K562 (cell line): ENCODE data around the gene CAPN13. TPM values are rescaled to one million over a fixed set of nuclear protein-coding genes. Genes with fewer than 3 reads are reported as not detected.

Experiments
- ATAC-seq: fragments of 200-7000 bp; cut with Tn5 transposase; 3 replicates; pipeline ENCODE4 v1.9.1; 2020; ENCODE audit warnings: moderate library complexity
- BruUV-seq: library from RNA; stranded (reverse); fragments of 400-500 nt; replicated peaks from 2 replicates; lab custom pipeline; 2021; lab: Mats Ljungman, UMichigan
- CTCF ChIA-PET: fragments of 300-600 bp; formaldehyde crosslinking; extraction: SDS; loops from one replicate; lab custom pipeline; 2021; ENCODE audit warnings: low intra/inter-chr PET ratio; lab: Yijun Ruan, JAX
- POLR2A ChIA-PET: fragments of 300-600, 350-650 bp; sonication (Branson Sonifier 250); formaldehyde crosslinking; extraction: SDS; loops from one replicate; lab custom pipeline; 2021; ENCODE audit warnings: antibody characterized with exemption, inconsistent platforms; lab: Yijun Ruan, JAX
- DNase-seq, 4 experiments: peaks; one replicate each; pipeline versions ENCODE4 v3.0.0 to v3.0.0-alpha.2; 2011 to 2018; ENCODE audit warnings: low spot score in 3 of 4, mixed read lengths in 3 of 4; ENCODE audit errors: extremely low read depth in 1 of 4
- FAIRE-seq: peaks from 2 replicates; lab custom pipeline; 2011; peaks lifted over from hg19 to GRCh38; lab: Jason Lieb, UNC
- H2AFZ ChIP-seq: 2 replicates; pipeline ENCODE4 v1.6.0; 2011; ENCODE audit warnings: low read depth, low read length, control low read depth, inconsistent platforms
- H3K27ac ChIP-seq: fragments of 200-600 bp; 3 replicates; pipeline ENCODE4 v1.8.0; 2011; ENCODE audit warnings: low read depth, mild to moderate bottlenecking, control low read depth, inconsistent platforms, low read length, moderate library complexity, mixed read lengths; ENCODE audit errors: extremely low read depth
- H3K27me3 ChIP-seq, 2 experiments: fragments of 300-600 bp in 1 of 2; 2 replicates in 1 of 2; 3 replicates in 1 of 2; pipeline versions ENCODE4 v1.6.0 to v1.8.0; 2011; ENCODE audit warnings: inconsistent platforms in 2 of 2, low read length in 2 of 2, mild to moderate bottlenecking in 1 of 2, mixed read lengths in 1 of 2, moderate library complexity in 1 of 2; ENCODE audit not compliant: control insufficient read depth in 2 of 2, insufficient read depth in 2 of 2
- H3K36me3 ChIP-seq: fragments of 300-600 bp; 3 replicates; pipeline ENCODE4 v1.8.0; 2011; ENCODE audit warnings: mild to moderate bottlenecking, low read length, inconsistent platforms; ENCODE audit not compliant: control insufficient read depth, insufficient read depth
- H3K4me1 ChIP-seq, 2 experiments: fragments of 200-600 bp in 1 of 2; replicated peaks in 1 of 2; 2 replicates in 1 of 2; 3 replicates in 1 of 2; pipeline versions ENCODE4 v1.5.1 to v1.8.0; 2011; ENCODE audit warnings: inconsistent platforms in 2 of 2, low read length in 2 of 2, mild to moderate bottlenecking in 1 of 2, mixed read lengths in 1 of 2, moderate library complexity in 1 of 2; ENCODE audit not compliant: control insufficient read depth in 2 of 2, insufficient read depth in 2 of 2
- H3K4me2 ChIP-seq: 2 replicates; pipeline ENCODE4 v1.6.1; 2011; ENCODE audit warnings: low read length, control low read depth, inconsistent platforms, mixed read lengths; ENCODE audit not compliant: insufficient read depth
- H3K4me3 ChIP-seq: fragments of 200-600 bp; sonication (generic), shearing (Covaris generic); 2 replicates; pipeline ENCODE4 v1.5.1; 2016; ENCODE audit warnings: control low read depth, inconsistent platforms
- H3K79me2 ChIP-seq: fragments of 200-600 bp; 3 replicates; pipeline ENCODE4 v1.8.0; 2011; ENCODE audit warnings: low read length, inconsistent platforms; ENCODE audit not compliant: control insufficient read depth, insufficient read depth
- H3K9ac ChIP-seq, 2 experiments: 2 replicates each; pipeline versions ENCODE4 v1.6.0 to v1.6.1; 2011; ENCODE audit warnings: low read depth in 2 of 2, low read length in 2 of 2, control low read depth in 1 of 2, inconsistent platforms in 1 of 2, mild to moderate bottlenecking in 1 of 2, mixed read lengths in 1 of 2; ENCODE audit not compliant: insufficient read depth in 1 of 2
- H3K9me1 ChIP-seq: one replicate; pipeline ENCODE4 v1.6.0; 2011; ENCODE audit warnings: inconsistent platforms, mild to moderate bottlenecking, low read length, moderate library complexity; ENCODE audit not compliant: control insufficient read depth, insufficient read depth
- H3K9me3 ChIP-seq: replicated peaks from 2 replicates; pipeline ENCODE4 v1.5.1; 2011; ENCODE audit warnings: low read depth, low read length, inconsistent platforms; ENCODE audit not compliant: control insufficient read depth, insufficient read depth
- H4K20me1 ChIP-seq: replicated peaks from 2 replicates; pipeline ENCODE4 v1.6.1; 2011; ENCODE audit warnings: low read length, inconsistent platforms, mixed read lengths; ENCODE audit not compliant: control insufficient read depth, insufficient read depth
- BCL6 ChIP-seq: fragments of 250-450 bp; sonication (Bioruptor Pico); IDR thresholded peaks from 2 replicates; pipeline ENCODE4 v1.4.0; 2020
- DMBX1 ChIP-seq: fragments of 250-450 bp; sonication (Bioruptor Pico); IDR thresholded peaks from 2 replicates; pipeline ENCODE4 v1.8.0; 2022; ENCODE audit warnings: inconsistent platforms, mild to moderate bottlenecking, moderate library complexity, borderline replicate concordance
- EGR1 ChIP-seq: fragments of 450-650 bp; conservative IDR thresholded peaks from 2 replicates; pipeline ENCODE4 v1.6.1; 2017; ENCODE audit warnings: mild to moderate bottlenecking
- MED1 ChIP-seq: sonication (generic); formaldehyde crosslinking; IDR thresholded peaks from 2 replicates; pipeline ENCODE4 v1.8.1; 2023; ENCODE audit warnings: missing genetic modification reagents, borderline replicate concordance
- RBM14 ChIP-seq: fragments of 200-400 bp; formaldehyde crosslinking; IDR thresholded peaks from 2 replicates; pipeline ENCODE4 v1.6.1; 2018; ENCODE audit warnings: low read depth, mild to moderate bottlenecking, low read length, moderate library complexity, borderline replicate concordance; ENCODE audit not compliant: insufficient read depth
- ZNF212 ChIP-seq: fragments of 450-650 bp; formaldehyde crosslinking; IDR thresholded peaks from 2 replicates; pipeline ENCODE4 v1.4.0; 2020; ENCODE audit warnings: mild to moderate bottlenecking
- ZNF507 ChIP-seq: conservative IDR thresholded peaks from 2 replicates; pipeline ENCODE4 v1.6.1; 2017; ENCODE audit warnings: missing genetic modification characterization, missing compliant biosample characterization
- ZNF551 ChIP-seq: fragments of 250-450 bp; sonication (Bioruptor Pico); IDR thresholded peaks from 2 replicates; pipeline ENCODE4 v1.5.0; 2021; ENCODE audit warnings: mild to moderate bottlenecking, moderate library complexity
- WGBS: fragments of 100-300 bp; shearing (Covaris generic); methylation state at CpG from one replicate; pipeline ENCODE4 v1.1.6; 2016; ENCODE audit warnings: low coverage, mixed read lengths; ENCODE audit not compliant: insufficient coverage; ENCODE audit errors: missing lambda C conversion rate; 5-methylcytosine and 5-hydroxymethylcytosine counted together
- in situ Hi-C: fragments of 300-500 bp; cut with MboI; formaldehyde crosslinking; loops from 4 replicates; pipeline ENCODE4 v1.15.0; 2018; ENCODE audit warnings: inconsistent platforms, mixed read lengths
- intact Hi-C: fragments of 100-400 bp; cut with micrococcal nuclease; formaldehyde crosslinking; loops from 2 replicates; pipeline ENCODE4 v1.14.2; 2022
- polyA plus RNA-seq, 8 experiments: library from polyadenylated mRNA; depleted of rRNA in 4 of 8; stranded (reverse) in 5 of 8; unstranded in 3 of 8; fragments of >200 nt; fragmentation: Nextera tagmentation in 2 of 8; fragmentation: Illumina TruSeq in 1 of 8; extraction: Ambion mirVana in 2 of 8; extraction: Trizol in 1 of 8; gene quantifications; 2 replicates each; pipeline versions ENCODE4 v1.2.1 to v1.2.3, GENCODE V29; 2011 to 2014; ENCODE audit warnings: inconsistent platforms in 1 of 8, missing spikeins in 1 of 8
- total RNA-seq, 7 experiments: library from RNA; depleted of rRNA in 6 of 7; stranded (reverse); fragments of >200 nt in 6 of 7; fragmentation: Illumina TruSeq in 2 of 7; extraction: Trizol in 2 of 7; gene quantifications; 2 replicates each; pipeline versions ENCODE4 v1.2.1 to v1.2.3, GENCODE V29; 2011 to 2021; ENCODE audit warnings: low replicate concordance in 1 of 7
- TF ChIP-seq, protein P1 (sequence below): sonication (generic); formaldehyde crosslinking; IDR thresholded peaks from 2 replicates; pipeline ENCODE4 v1.8.1; 2023; ENCODE audit warnings: mild to moderate bottlenecking, missing genetic modification reagents
- TF ChIP-seq, protein P2 (sequence below), 2 experiments: fragments of 450-650 bp; formaldehyde crosslinking in 1 of 2; IDR thresholded peaks; 2 replicates each; pipeline versions ENCODE4 v1.4.0 to v1.6.1; 2014 to 2020; ENCODE audit warnings: mild to moderate bottlenecking in 2 of 2, borderline replicate concordance in 1 of 2, low read depth in 1 of 2

The CAPN13 gene
- total and polyA plus RNA-seq, 9 of the 15 experiments (the other 6 are each of a cell fraction or from before 2014, with no cell fraction given) = not detected

DNA sequence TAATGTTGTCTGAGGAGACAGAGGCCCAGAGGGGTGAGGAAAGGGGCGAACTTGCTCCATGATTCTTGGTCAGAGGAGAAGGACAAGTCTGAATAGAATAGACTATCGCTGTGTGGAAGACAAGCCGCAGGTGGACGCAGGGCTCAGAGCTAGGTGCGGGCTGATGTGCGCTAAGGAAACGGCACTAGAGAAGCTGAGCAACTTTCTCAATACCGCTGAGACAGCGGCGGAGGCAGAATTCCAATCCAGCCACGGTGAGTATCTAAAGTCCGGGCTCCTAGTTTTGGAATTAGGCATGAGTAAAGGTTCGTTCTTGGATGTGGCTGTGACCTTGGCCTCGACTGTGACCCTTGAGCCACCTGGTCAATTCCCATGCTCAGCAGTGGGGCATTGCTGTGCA, 47.8 kb downstream of the CAPN13 start (continued):
- TF ChIP-seq, protein P1, sequence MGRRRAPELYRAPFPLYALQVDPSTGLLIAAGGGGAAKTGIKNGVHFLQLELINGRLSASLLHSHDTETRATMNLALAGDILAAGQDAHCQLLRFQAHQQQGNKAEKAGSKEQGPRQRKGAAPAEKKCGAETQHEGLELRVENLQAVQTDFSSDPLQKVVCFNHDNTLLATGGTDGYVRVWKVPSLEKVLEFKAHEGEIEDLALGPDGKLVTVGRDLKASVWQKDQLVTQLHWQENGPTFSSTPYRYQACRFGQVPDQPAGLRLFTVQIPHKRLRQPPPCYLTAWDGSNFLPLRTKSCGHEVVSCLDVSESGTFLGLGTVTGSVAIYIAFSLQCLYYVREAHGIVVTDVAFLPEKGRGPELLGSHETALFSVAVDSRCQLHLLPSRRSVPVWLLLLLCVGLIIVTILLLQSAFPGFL (CRISPR knock-in tag) = no peak
- no peak for TF ChIP-seq RBM14
- no peak for TF ChIP-seq ZNF551 (CRISPR knock-in tag)
- no peak for TF ChIP-seq BCL6 (CRISPR knock-in tag)
- TF ChIP-seq MED1 (CRISPR knock-in tag) = no peak

DNA sequence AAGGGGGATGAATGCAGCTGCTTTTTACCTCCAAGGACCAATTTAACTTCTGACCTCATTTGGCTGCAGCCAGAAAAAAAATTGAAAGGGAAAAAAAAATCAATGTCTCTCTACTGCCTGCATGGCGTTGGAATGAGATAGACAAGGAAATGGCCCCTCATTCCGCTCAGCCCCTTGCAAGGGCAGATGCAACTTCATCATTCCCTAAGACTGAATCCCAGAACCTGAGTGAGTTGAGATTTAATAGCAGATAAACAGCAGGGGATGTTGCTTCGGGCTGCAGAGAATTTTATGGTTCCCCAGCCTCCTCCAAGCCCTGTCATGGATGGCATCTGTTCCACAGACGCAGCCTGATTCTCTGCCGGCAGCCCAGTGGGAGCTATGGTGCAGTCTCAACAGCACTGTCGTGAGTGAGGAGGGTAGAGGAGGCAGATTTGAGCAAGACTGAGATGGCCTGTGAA, 49.0 kb downstream of the CAPN13 start:
- WGBS = 5% methylated on average over 6 of the region's 6 CpGs
- Histone ChIP-seq H3K9me1 (no peaks in the 10 kb centered on the region), H2AFZ (no peak overlapping the region), H4K20me1 (no peaks in the 10 kb centered on the region; the same call in 1 of the 2 replicates), H3K4me3 (no peak overlapping the region), H3K4me1 (peaks cover 0 to 12% of the 10 kb centered on the region in 2 experiments; a peak in 3 of 5 replicates), H3K79me2 (no peaks in the 10 kb centered on the region), H3K4me2 (no peak overlapping the region), H3K36me3 (no peaks in the 10 kb centered on the region), H3K9me3 (no peaks in the 10 kb centered on the region), H3K27ac (no peak overlapping the region), H3K9ac (no peak overlapping the region), H3K27me3 (peaks cover 22 to 79% of the 10 kb centered on the region in 2 experiments; a peak in 3 of 5 replicates)
- DNase-seq = no peak
- in situ Hi-C loops (no loop called here), intact Hi-C loops (no loop called here)
- BruUV-seq = no TSS peak
- ChIA-PET CTCF (no interaction called here), POLR2A (interaction anchor here (0.6 kb wide), 1 partner anchor 886 kb away, joined by 3 read pairs; no protein-coding TSS in a partner anchor)
- FAIRE-seq = no peak
- ATAC-seq = no peak
- TF ChIP-seq, protein P2, sequence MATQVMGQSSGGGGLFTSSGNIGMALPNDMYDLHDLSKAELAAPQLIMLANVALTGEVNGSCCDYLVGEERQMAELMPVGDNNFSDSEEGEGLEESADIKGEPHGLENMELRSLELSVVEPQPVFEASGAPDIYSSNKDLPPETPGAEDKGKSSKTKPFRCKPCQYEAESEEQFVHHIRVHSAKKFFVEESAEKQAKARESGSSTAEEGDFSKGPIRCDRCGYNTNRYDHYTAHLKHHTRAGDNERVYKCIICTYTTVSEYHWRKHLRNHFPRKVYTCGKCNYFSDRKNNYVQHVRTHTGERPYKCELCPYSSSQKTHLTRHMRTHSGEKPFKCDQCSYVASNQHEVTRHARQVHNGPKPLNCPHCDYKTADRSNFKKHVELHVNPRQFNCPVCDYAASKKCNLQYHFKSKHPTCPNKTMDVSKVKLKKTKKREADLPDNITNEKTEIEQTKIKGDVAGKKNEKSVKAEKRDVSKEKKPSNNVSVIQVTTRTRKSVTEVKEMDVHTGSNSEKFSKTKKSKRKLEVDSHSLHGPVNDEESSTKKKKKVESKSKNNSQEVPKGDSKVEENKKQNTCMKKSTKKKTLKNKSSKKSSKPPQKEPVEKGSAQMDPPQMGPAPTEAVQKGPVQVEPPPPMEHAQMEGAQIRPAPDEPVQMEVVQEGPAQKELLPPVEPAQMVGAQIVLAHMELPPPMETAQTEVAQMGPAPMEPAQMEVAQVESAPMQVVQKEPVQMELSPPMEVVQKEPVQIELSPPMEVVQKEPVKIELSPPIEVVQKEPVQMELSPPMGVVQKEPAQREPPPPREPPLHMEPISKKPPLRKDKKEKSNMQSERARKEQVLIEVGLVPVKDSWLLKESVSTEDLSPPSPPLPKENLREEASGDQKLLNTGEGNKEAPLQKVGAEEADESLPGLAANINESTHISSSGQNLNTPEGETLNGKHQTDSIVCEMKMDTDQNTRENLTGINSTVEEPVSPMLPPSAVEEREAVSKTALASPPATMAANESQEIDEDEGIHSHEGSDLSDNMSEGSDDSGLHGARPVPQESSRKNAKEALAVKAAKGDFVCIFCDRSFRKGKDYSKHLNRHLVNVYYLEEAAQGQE (IDR thresholded peaks at IDR 0.05; ENCODE audit: borderline replicate concordance) = no peak
- TF ChIP-seq, protein P2 (CRISPR knock-in tag; IDR thresholded peaks at IDR 0.05; ENCODE audit: low read depth) = no peak
- TF ChIP-seq EGR1 (no peak), ZNF212 (no peak), DMBX1 (CRISPR knock-in tag) (no peak), ZNF507 (no peak)
